A549 (cell line): ENCODE results near the gene TBC1D4. TPM values are rescaled to one million over a fixed set of nuclear protein-coding genes. Genes with fewer than 3 reads are reported as not detected.

Source experiments
- ATAC-seq, 2 experiments: fragments of 200-7000 bp in 1 of 2; fragments of >200 bp in 1 of 2; cut with Nextera tagmentation in 1 of 2; cut with Tn5 transposase in 1 of 2; 3 replicates each; pipeline versions ENCODE4 v1.8.0 to v1.9.1; 2018 to 2020; ENCODE audit warnings: mild to moderate bottlenecking in 1 of 2, moderate library complexity in 1 of 2
- CTCF ChIA-PET: fragments of 300-600 bp; sonication (Branson Sonifier 250); formaldehyde crosslinking; extraction: SDS; loops from one replicate; lab custom pipeline; 2021; ENCODE audit warnings: antibody characterized with exemption, inconsistent platforms; lab: Yijun Ruan, JAX
- POLR2A ChIA-PET: fragments of 350-600 bp; formaldehyde crosslinking; extraction: SDS; loops from one replicate; lab custom pipeline; 2021; ENCODE audit warnings: antibody characterized with exemption, inconsistent platforms; lab: Yijun Ruan, JAX
- DNase-seq, 2 experiments: peaks; one replicate each; pipeline versions ENCODE4 v3.0.0 to v3.0.0-alpha.2; 2011 to 2016; ENCODE audit warnings: low read depth in 1 of 2, low spot score in 1 of 2
- FAIRE-seq: peaks from 2 replicates; lab custom pipeline; 2011; peaks lifted over from hg19 to GRCh38; lab: Jason Lieb, UNC
- H3K27ac ChIP-seq, 2 experiments: fragments of >200 bp; sonication (Bioruptor Twin); formaldehyde crosslinking; 3 replicates each; pipeline ENCODE4 v1.5.1; 2016 to 2017
- H3K4me1 ChIP-seq: fragments of >200 bp; sonication (Bioruptor Twin); formaldehyde crosslinking; 3 replicates; pipeline ENCODE4 v1.6.1; 2016
- H3K4me2 ChIP-seq: fragments of >200 bp; sonication (Bioruptor Twin); formaldehyde crosslinking; 3 replicates; pipeline ENCODE4 v1.6.1; 2016
- H3K4me3 ChIP-seq: fragments of >200 bp; sonication (Bioruptor Twin); formaldehyde crosslinking; 3 replicates; pipeline ENCODE4 v1.5.1; 2016
- H3K9me3 ChIP-seq: fragments of >200 bp; sonication (Bioruptor Twin); formaldehyde crosslinking; 3 replicates; pipeline ENCODE4 v1.6.1; 2016
- BHLHE40 ChIP-seq: IDR thresholded peaks from 2 replicates; pipeline ENCODE4 v1.6.1; 2012; ENCODE audit warnings: low read depth, low read length, inconsistent platforms
- CBX2 ChIP-seq: fragments of 200-600 bp; sonication (generic); IDR thresholded peaks from 2 replicates; pipeline ENCODE4 v1.6.1; 2016; ENCODE audit warnings: low read depth, mild to moderate bottlenecking, borderline replicate concordance
- CBX8 ChIP-seq: fragments of 200-600 bp; sonication (generic); IDR thresholded peaks from 2 replicates; pipeline ENCODE4 v1.6.1; 2016
- CHD2 ChIP-seq: fragments of 150-350 bp; IDR thresholded peaks from 2 replicates; pipeline ENCODE4 v1.6.1; 2014; ENCODE audit warnings: low read length; ENCODE audit not compliant: partially characterized antibody
- CHD4 ChIP-seq: fragments of 200-600 bp; sonication (generic); IDR thresholded peaks from 2 replicates; pipeline ENCODE4 v1.6.1; 2016; ENCODE audit warnings: antibody characterized with exemption, mild to moderate bottlenecking, borderline replicate concordance
- CTCF ChIP-seq: fragments of >200 bp; sonication (Bioruptor Twin); formaldehyde crosslinking; IDR thresholded peaks from 3 replicates; pipeline ENCODE4 v1.5.1; 2016
- E2F6 ChIP-seq: IDR thresholded peaks from 2 replicates; pipeline ENCODE4 v1.6.1; 2012; ENCODE audit warnings: low read depth, borderline replicate concordance
- EHF ChIP-seq: fragments of 250-450 bp; sonication (Bioruptor Pico); IDR thresholded peaks from 2 replicates; pipeline ENCODE4 v1.5.0; 2020; ENCODE audit warnings: mild to moderate bottlenecking
- EHMT2 ChIP-seq: fragments of 200-600 bp; sonication (generic); IDR thresholded peaks from 2 replicates; pipeline ENCODE4 v1.6.1; 2016; ENCODE audit warnings: antibody characterized with exemption, low read depth, mild to moderate bottlenecking, moderate library complexity
- ELK1 ChIP-seq: fragments of 150-350 bp; IDR thresholded peaks from 2 replicates; pipeline ENCODE4 v1.6.1; 2014; ENCODE audit warnings: low read depth, mild to moderate bottlenecking, low read length
- FOSB ChIP-seq: fragments of 250-450 bp; sonication (Bioruptor Pico); IDR thresholded peaks from 2 replicates; pipeline ENCODE4 v1.5.0; 2020; ENCODE audit warnings: mild to moderate bottlenecking, moderate library complexity
- FOXS1 ChIP-seq: fragments of 250-450 bp; sonication (Bioruptor Pico); IDR thresholded peaks from 2 replicates; pipeline ENCODE4 v1.5.0; 2020; ENCODE audit warnings: mild to moderate bottlenecking, moderate library complexity
- HDAC2 ChIP-seq: fragments of 200-600 bp; sonication (generic); IDR thresholded peaks from 2 replicates; pipeline ENCODE4 v1.6.1; 2016
- HEYL ChIP-seq: fragments of 250-450 bp; sonication (Bioruptor Pico); IDR thresholded peaks from 2 replicates; pipeline ENCODE4 v1.8.0; 2021; ENCODE audit warnings: mild to moderate bottlenecking, moderate library complexity
- HMGXB4 ChIP-seq: fragments of 250-450 bp; sonication (Bioruptor Pico); IDR thresholded peaks from 2 replicates; pipeline ENCODE4 v1.5.0; 2021; ENCODE audit warnings: mild to moderate bottlenecking, moderate library complexity, borderline replicate concordance
- HOXB5 ChIP-seq: fragments of 250-450 bp; sonication (Bioruptor Pico); IDR thresholded peaks from 2 replicates; pipeline ENCODE4 v1.5.0; 2020; ENCODE audit warnings: mild to moderate bottlenecking, moderate library complexity
- JUNB ChIP-seq: fragments of >200 bp; sonication (Bioruptor Twin); formaldehyde crosslinking; IDR thresholded peaks from 2 replicates; pipeline ENCODE4 v1.6.1; 2016
- KDM1A ChIP-seq: fragments of 200-600 bp; sonication (generic); IDR thresholded peaks from 2 replicates; pipeline ENCODE4 v1.6.1; 2016; ENCODE audit warnings: low read depth, mild to moderate bottlenecking
- KDM5A ChIP-seq: fragments of 200-600 bp; sonication (generic); IDR thresholded peaks from 2 replicates; pipeline ENCODE4 v1.6.1; 2016; ENCODE audit warnings: antibody characterized with exemption, mild to moderate bottlenecking
- MAX ChIP-seq: IDR thresholded peaks from 2 replicates; pipeline ENCODE4 v1.6.1; 2012
- MYC ChIP-seq: IDR thresholded peaks from 2 replicates; pipeline ENCODE4 v1.6.1; 2012; ENCODE audit warnings: mild to moderate bottlenecking, inconsistent platforms, low read length, improper control_type of control experiment, borderline replicate concordance
- NPAS2 ChIP-seq: fragments of 250-450 bp; sonication (Bioruptor Pico); IDR thresholded peaks from 2 replicates; pipeline ENCODE4 v1.8.0; 2022; ENCODE audit warnings: mild to moderate bottlenecking, moderate library complexity, borderline replicate concordance
- NR3C1 ChIP-seq: fragments of >200 bp; sonication (Bioruptor Twin); formaldehyde crosslinking; IDR thresholded peaks from 3 replicates; pipeline ENCODE4 v1.6.1; 2017
- PBX3 ChIP-seq: IDR thresholded peaks from 2 replicates; pipeline ENCODE4 v1.6.1; 2012
- RCOR1 ChIP-seq: fragments of 150-350 bp; IDR thresholded peaks from 2 replicates; pipeline ENCODE4 v1.6.1; 2014; ENCODE audit warnings: antibody characterized with exemption, low read length, low read depth
- RNF2 ChIP-seq: fragments of 200-600 bp; sonication (generic); IDR thresholded peaks from 2 replicates; pipeline ENCODE4 v1.6.1; 2016; ENCODE audit warnings: low read depth, mild to moderate bottlenecking, antibody characterized with exemption, moderate library complexity, borderline replicate concordance
- TP53 ChIP-seq: fragments of 250-450 bp; sonication (Bioruptor Pico); IDR thresholded peaks from 2 replicates; pipeline ENCODE4 v1.5.0; 2021; ENCODE audit warnings: mild to moderate bottlenecking, moderate library complexity
- ZC3H11A ChIP-seq: fragments of 450-650 bp; IDR thresholded peaks from 2 replicates; pipeline ENCODE4 v1.6.1; 2014; ENCODE audit warnings: antibody characterized with exemption, mild to moderate bottlenecking
- ZFP36 ChIP-seq: fragments of 450-650 bp; IDR thresholded peaks from 2 replicates; pipeline ENCODE4 v1.6.1; 2014; ENCODE audit warnings: borderline replicate concordance; ENCODE audit not compliant: partially characterized antibody
- ZSCAN20 ChIP-seq: fragments of 250-450 bp; sonication (Bioruptor Pico); IDR thresholded peaks from 2 replicates; pipeline ENCODE4 v1.8.0; 2022; ENCODE audit warnings: mild to moderate bottlenecking, moderate library complexity
- WGBS: methylation state at CpG from one replicate; pipeline ENCODE4 v1.1.6; 2017; ENCODE audit errors: missing lambda C conversion rate; 5-methylcytosine and 5-hydroxymethylcytosine counted together
- polyA plus RNA-seq, 4 experiments: library from polyadenylated mRNA; depleted of rRNA in 3 of 4; stranded (reverse); fragments of >200 nt; fragmentation: RNase III in 1 of 4; extraction: RNeasy Plus Mini Kit Qiagen cat#74134 plus additional on column Dnase treatment in 1 of 4; gene quantifications; 2 replicates in 3 of 4; 3 replicates in 1 of 4; pipeline ENCODE4 v1.2.3, GENCODE V29; 2011 to 2017

The TBC1D4 gene
- polyA plus RNA-seq, 2 of the 4 experiments (the other 2 are of a cell fraction): 9.5 to 12.5 TPM

GRCh38 chr13:75478659-75479058 lies 3.3 kb downstream of the TBC1D4 start:
- DNase-seq (no peak), ATAC-seq (no peak), FAIRE-seq (no peak)
- peaks cover 24% of the 10 kb centered on the region; the same call in 2 of the 3 replicates for H3K4me1 ChIP-seq
- ChIA-PET POLR2A (no interaction called here), CTCF (interaction anchor here (1.1 kb wide), 1 partner anchor 39 kb away, joined by 3 read pairs; no protein-coding TSS in a partner anchor)
- H3K27ac ChIP-seq: no peak overlapping the region
- no peak overlapping the region for H3K4me2 ChIP-seq
- WGBS: 91% methylated on average over 4 of the region's 4 CpGs
- TF ChIP-seq TP53 (CRISPR knock-in tag) (no peak), CTCF (no peak), RNF2 (no peak), ZSCAN20 (no peak), HMGXB4 (CRISPR knock-in tag) (no peak), EHMT2 (no peak), NPAS2 (CRISPR knock-in tag) (no peak), KDM1A (no peak), EHF (no peak), CBX8 (no peak), FOSB (CRISPR knock-in tag) (no peak), HEYL (CRISPR knock-in tag) (no peak), CBX2 (no peak), CHD4 (no peak), ZC3H11A (no peak), PBX3 (no peak), HDAC2 (no peak), KDM5A (no peak)
- no peaks in the 10 kb centered on the region for H3K9me3 ChIP-seq
- no peak overlapping the region for H3K4me3 ChIP-seq

- POLR2A ChIA-PET: no interaction called here
- no peak for FAIRE-seq
- no peak overlapping the region for H3K4me2 ChIP-seq
- CTCF ChIA-PET: interaction anchor here (0.7 kb wide), 1 partner anchor 18 kb away, joined by 3 read pairs; no protein-coding TSS in a partner anchor
- H3K27ac ChIP-seq: no peak overlapping the region
- H3K4me1 ChIP-seq: peaks cover 12% of the 10 kb centered on the region; the same call in 2 of the 3 replicates
- no peak for DNase-seq
- WGBS: 60% methylated on average over 2 of the region's 2 CpGs
- no peak for ATAC-seq
- H3K9me3 ChIP-seq: no peaks in the 10 kb centered on the region
- H3K4me3 ChIP-seq: no peak overlapping the region
- TF ChIP-seq BHLHE40: no peak
- no peak for TF ChIP-seq ELK1
- TF ChIP-seq MAX: no peak
- no peak for TF ChIP-seq CTCF
- TF ChIP-seq HOXB5: no peak
- no peak for TF ChIP-seq EHMT2
- TF ChIP-seq ZFP36: no peak
- TF ChIP-seq E2F6: no peak
- TF ChIP-seq EHF: no peak
- no peak for TF ChIP-seq JUNB
- no peak for TF ChIP-seq CHD2
- no peak for TF ChIP-seq HDAC2
- TF ChIP-seq RCOR1: no peak
- no peak for TF ChIP-seq TP53 (CRISPR knock-in tag)
- TF ChIP-seq FOXS1 (CRISPR knock-in tag): no peak
- no peak for TF ChIP-seq NR3C1
- TF ChIP-seq FOSB (CRISPR knock-in tag): no peak
- no peak for TF ChIP-seq ZSCAN20
- TF ChIP-seq MYC: no peak
These were observed 7.0 kb downstream of the TBC1D4 start for GRCh38 chr13:75474956-75475355.
